HCT116 (cell line): Measurements from ENCODE around the gene GJA3. TPM values are rescaled to one million over a fixed set of nuclear protein-coding genes. Genes with fewer than 3 reads are reported as not detected.

Source experiments
- ATAC-seq: fragments of 200-7000 bp; cut with Tn5 transposase; 2 replicates; pipeline ENCODE4 v1.9.1; 2020; ENCODE audit warnings: mild to moderate bottlenecking, moderate library complexity
- BruUV-seq: library from RNA; stranded (reverse); fragments of 400-500 nt; replicated peaks from 2 replicates; lab custom pipeline; 2021; lab: Mats Ljungman, UMichigan
- CTCF ChIA-PET: fragments of 300-600 bp; sonication (Branson Sonifier 250); formaldehyde crosslinking; loops from one replicate; lab custom pipeline; 2021; ENCODE audit warnings: antibody characterized with exemption; lab: Charles Lee
- POLR2A ChIA-PET: fragments of 300-600, 350-600 bp; sonication (Branson Sonifier 250); formaldehyde crosslinking; loops from one replicate; lab custom pipeline; 2021; ENCODE audit warnings: antibody characterized with exemption; lab: Charles Lee
- RAD21 ChIA-PET, 2 experiments: fragments of 300-600 bp; sonication (Branson Sonifier 250); formaldehyde crosslinking; loops; one replicate each; lab custom pipeline; 2023; ENCODE audit warnings: low total read pairs in 2 of 2; ENCODE audit not compliant: uncharacterized antibody in 2 of 2, unreplicated experiment in 2 of 2, low non-redundant PET in 1 of 2; lab: Charles Lee
- DNase-seq: peaks from one replicate; pipeline ENCODE4 v3.0.0-alpha.2; 2010; ENCODE audit warnings: low read depth, low spot score
- H2AFZ ChIP-seq: fragments of 200-600 bp; shearing (Covaris generic), sonication (generic); 2 replicates; pipeline ENCODE4 v1.6.1; 2017; ENCODE audit warnings: low read depth, mixed run types, mixed read lengths, antibody characterized with exemption, low read length; ENCODE audit not compliant: poor library complexity, severe bottlenecking
- H3K27ac ChIP-seq: 2 replicates; pipeline ENCODE4 v1.5.1; 2012; ENCODE audit warnings: low read depth, low read length
- H3K27me3 ChIP-seq: fragments of 200-600 bp; sonication (generic); 2 replicates; pipeline ENCODE4 v1.6.1; 2016; ENCODE audit warnings: mixed run types, low read length, mixed read lengths; ENCODE audit not compliant: insufficient read depth
- H3K36me3 ChIP-seq, 2 experiments: fragments of 200-500 bp in 1 of 2; fragments of 200-600 bp in 1 of 2; sonication (Bioruptor generic) in 1 of 2; sonication (generic) in 1 of 2; 2 replicates each; pipeline versions ENCODE4 v1.5.1 to v1.6.1; 2014 to 2016; ENCODE audit warnings: low read length in 2 of 2, inconsistent platforms in 1 of 2, mixed read lengths in 1 of 2, mixed run types in 1 of 2; ENCODE audit not compliant: insufficient read depth in 2 of 2, control insufficient read depth in 1 of 2
- H3K4me1 ChIP-seq, 2 experiments: fragments of 200-600 bp in 1 of 2; sonication (generic) in 1 of 2; 2 replicates each; pipeline versions ENCODE4 v1.5.1 to v1.6.1; 2012 to 2017; ENCODE audit warnings: low read length in 2 of 2, inconsistent platforms in 1 of 2, mild to moderate bottlenecking in 1 of 2, mixed read lengths in 1 of 2, mixed run types in 1 of 2, moderate library complexity in 1 of 2; ENCODE audit not compliant: insufficient read depth in 2 of 2, control insufficient read depth in 1 of 2
- H3K4me2 ChIP-seq: fragments of 200-600 bp; sonication (generic); 2 replicates; pipeline ENCODE4 v1.6.1; 2017; ENCODE audit warnings: mixed run types, low read length, mixed read lengths
- H3K4me3 ChIP-seq, 2 experiments: fragments of 200-600 bp in 1 of 2; sonication (generic) in 1 of 2; replicated peaks in 1 of 2; 2 replicates each; pipeline ENCODE4 v1.5.1; 2011 to 2016; ENCODE audit warnings: low read length in 2 of 2, control low read depth in 1 of 2, low read depth in 1 of 2, mild to moderate bottlenecking in 1 of 2, mixed read lengths in 1 of 2, mixed run types in 1 of 2
- H3K79me2 ChIP-seq: fragments of 200-600 bp; sonication (generic); 2 replicates; pipeline ENCODE4 v1.6.1; 2017; ENCODE audit warnings: mild to moderate bottlenecking, mixed run types, low read length, moderate library complexity, mixed read lengths; ENCODE audit not compliant: insufficient read depth
- H3K9ac ChIP-seq: fragments of 200-600 bp; sonication (generic); 2 replicates; pipeline ENCODE4 v1.6.1; 2016; ENCODE audit warnings: low read length, mixed read lengths
- H3K9me2 ChIP-seq: fragments of 200-600 bp; sonication (generic), shearing (Covaris generic); 2 replicates; pipeline ENCODE4 v1.6.1; 2017; ENCODE audit warnings: mixed run types, mild to moderate bottlenecking, moderate library complexity; ENCODE audit not compliant: insufficient read depth
- H3K9me3 ChIP-seq, 2 experiments: fragments of 200-500 bp in 1 of 2; fragments of 200-600 bp in 1 of 2; sonication (Bioruptor generic) in 1 of 2; sonication (generic) in 1 of 2; 2 replicates each; pipeline ENCODE4 v1.6.1; 2014 to 2017; ENCODE audit warnings: low read length in 2 of 2, mixed read lengths in 2 of 2, inconsistent platforms in 1 of 2, low read depth in 1 of 2, mild to moderate bottlenecking in 1 of 2, mixed run types in 1 of 2, moderate library complexity in 1 of 2; ENCODE audit not compliant: control insufficient read depth in 1 of 2, insufficient read depth in 1 of 2
- H4K20me1 ChIP-seq: fragments of 200-600 bp; sonication (generic), shearing (Covaris generic); 2 replicates; pipeline ENCODE4 v1.6.1; 2017; ENCODE audit warnings: mixed run types, mild to moderate bottlenecking, moderate library complexity; ENCODE audit not compliant: insufficient read depth
- CBX3 ChIP-seq: IDR thresholded peaks from 2 replicates; pipeline ENCODE4 v1.6.1; 2012; ENCODE audit warnings: low read depth
- JUND ChIP-seq: IDR thresholded peaks from 2 replicates; pipeline ENCODE4 v1.6.1; 2012
- RAD21 ChIP-seq: IDR thresholded peaks from 2 replicates; pipeline ENCODE4 v1.6.1; 2012; ENCODE audit warnings: low read depth, mild to moderate bottlenecking
- intact Hi-C: fragments of 100-400 bp; cut with micrococcal nuclease; formaldehyde crosslinking; loops from 2 replicates; pipeline ENCODE4 v1.10.0; 2022
- total RNA-seq: library from RNA; stranded (reverse); gene quantifications from one replicate; pipeline ENCODE4 v1.2.1, GENCODE V29; 2021; ENCODE audit not compliant: unreplicated experiment
- TF ChIP-seq, protein P1 (sequence below): IDR thresholded peaks from 2 replicates; pipeline ENCODE4 v1.6.1; 2012; ENCODE audit warnings: low read depth
- TF ChIP-seq, protein P2 (sequence below), 3 experiments: fragments of 200-600 bp in 1 of 3; sonication (generic) in 1 of 3; IDR thresholded peaks in 2 of 3; conservative IDR thresholded peaks in 1 of 3; 2 replicates each; pipeline ENCODE4 v1.5.1; 2012 to 2017; ENCODE audit warnings: low read depth in 2 of 3, low read length in 2 of 3, antibody characterized with exemption in 1 of 3, borderline replicate concordance in 1 of 3, control low read depth in 1 of 3, mild to moderate bottlenecking in 1 of 3, mixed read lengths in 1 of 3, mixed run types in 1 of 3, moderate library complexity in 1 of 3; ENCODE audit not compliant: insufficient read depth in 1 of 3
- TF ChIP-seq, protein P3 (sequence below): IDR thresholded peaks from 2 replicates; pipeline ENCODE4 v1.6.1; 2012

GJA3 gene
- total RNA-seq, 1 experiment from 2014 or later = 8.0 TPM

DNA sequence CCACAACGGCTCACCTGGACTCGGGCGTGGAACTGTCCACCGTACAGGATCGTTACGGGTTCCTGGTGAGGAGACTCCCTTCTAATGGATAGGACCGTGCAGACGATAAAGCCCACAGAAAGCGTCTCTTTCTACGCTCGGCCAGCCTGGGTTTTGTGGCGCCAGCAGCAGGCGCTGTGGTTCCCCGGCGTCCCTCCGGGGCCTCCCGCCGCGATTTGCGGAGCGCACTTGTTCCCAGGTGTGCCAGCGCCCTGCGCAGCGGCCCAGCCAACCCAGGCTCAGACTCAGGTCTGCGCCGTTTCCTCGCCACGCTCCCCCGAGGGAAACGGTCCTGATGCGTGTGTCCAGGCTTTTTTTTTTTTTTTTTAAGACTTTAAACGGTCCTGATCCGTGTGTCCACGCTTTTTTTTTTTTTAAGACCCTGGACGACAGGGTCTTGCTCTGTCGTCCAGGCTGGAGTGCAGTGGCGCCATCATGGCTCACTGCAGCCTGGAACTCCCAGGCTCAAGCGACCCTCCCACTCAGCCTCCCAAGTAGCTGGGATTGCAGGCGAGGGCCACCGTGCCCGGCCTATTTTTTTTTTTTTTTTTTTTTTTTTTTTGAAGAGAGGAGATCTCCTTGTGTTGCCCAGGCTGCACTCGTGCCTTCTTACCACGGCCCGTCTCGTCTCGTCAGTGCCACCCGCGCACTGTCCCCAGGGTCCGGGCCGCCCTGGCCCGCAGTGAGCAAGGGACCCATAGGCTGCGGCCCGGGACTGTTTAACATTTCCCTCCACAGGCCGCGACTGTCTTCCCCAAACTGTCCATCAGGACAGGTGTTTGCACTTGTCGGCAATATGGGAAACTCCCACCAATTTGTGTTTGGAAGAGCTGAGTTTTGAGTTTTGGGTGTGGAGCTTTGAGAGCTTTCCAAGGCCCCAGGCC lies 23.8 kb downstream of the GJA3 start:
- H3K9me3 ChIP-seq = no peaks in the 10 kb centered on the region
- TF ChIP-seq, protein P1, sequence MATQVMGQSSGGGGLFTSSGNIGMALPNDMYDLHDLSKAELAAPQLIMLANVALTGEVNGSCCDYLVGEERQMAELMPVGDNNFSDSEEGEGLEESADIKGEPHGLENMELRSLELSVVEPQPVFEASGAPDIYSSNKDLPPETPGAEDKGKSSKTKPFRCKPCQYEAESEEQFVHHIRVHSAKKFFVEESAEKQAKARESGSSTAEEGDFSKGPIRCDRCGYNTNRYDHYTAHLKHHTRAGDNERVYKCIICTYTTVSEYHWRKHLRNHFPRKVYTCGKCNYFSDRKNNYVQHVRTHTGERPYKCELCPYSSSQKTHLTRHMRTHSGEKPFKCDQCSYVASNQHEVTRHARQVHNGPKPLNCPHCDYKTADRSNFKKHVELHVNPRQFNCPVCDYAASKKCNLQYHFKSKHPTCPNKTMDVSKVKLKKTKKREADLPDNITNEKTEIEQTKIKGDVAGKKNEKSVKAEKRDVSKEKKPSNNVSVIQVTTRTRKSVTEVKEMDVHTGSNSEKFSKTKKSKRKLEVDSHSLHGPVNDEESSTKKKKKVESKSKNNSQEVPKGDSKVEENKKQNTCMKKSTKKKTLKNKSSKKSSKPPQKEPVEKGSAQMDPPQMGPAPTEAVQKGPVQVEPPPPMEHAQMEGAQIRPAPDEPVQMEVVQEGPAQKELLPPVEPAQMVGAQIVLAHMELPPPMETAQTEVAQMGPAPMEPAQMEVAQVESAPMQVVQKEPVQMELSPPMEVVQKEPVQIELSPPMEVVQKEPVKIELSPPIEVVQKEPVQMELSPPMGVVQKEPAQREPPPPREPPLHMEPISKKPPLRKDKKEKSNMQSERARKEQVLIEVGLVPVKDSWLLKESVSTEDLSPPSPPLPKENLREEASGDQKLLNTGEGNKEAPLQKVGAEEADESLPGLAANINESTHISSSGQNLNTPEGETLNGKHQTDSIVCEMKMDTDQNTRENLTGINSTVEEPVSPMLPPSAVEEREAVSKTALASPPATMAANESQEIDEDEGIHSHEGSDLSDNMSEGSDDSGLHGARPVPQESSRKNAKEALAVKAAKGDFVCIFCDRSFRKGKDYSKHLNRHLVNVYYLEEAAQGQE = no peak
- no peak for TF ChIP-seq CBX3
- TF ChIP-seq, protein P2, sequence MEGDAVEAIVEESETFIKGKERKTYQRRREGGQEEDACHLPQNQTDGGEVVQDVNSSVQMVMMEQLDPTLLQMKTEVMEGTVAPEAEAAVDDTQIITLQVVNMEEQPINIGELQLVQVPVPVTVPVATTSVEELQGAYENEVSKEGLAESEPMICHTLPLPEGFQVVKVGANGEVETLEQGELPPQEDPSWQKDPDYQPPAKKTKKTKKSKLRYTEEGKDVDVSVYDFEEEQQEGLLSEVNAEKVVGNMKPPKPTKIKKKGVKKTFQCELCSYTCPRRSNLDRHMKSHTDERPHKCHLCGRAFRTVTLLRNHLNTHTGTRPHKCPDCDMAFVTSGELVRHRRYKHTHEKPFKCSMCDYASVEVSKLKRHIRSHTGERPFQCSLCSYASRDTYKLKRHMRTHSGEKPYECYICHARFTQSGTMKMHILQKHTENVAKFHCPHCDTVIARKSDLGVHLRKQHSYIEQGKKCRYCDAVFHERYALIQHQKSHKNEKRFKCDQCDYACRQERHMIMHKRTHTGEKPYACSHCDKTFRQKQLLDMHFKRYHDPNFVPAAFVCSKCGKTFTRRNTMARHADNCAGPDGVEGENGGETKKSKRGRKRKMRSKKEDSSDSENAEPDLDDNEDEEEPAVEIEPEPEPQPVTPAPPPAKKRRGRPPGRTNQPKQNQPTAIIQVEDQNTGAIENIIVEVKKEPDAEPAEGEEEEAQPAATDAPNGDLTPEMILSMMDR (IDR thresholded peaks at IDR 0.05 in 2 of 3, conservative IDR thresholded peaks at IDR 0.05 in 1 of 3; ENCODE audit: borderline replicate concordance in 1 of 3, insufficient read depth in 1 of 3, low read depth in 2 of 3, low read length in 2 of 3) = peak in 2 of 3 experiments; percentile 49 to 57; a peak in 3 of 6 replicates
- no peak for TF ChIP-seq JUND
- 0 out of 2 replicates have a peak, but pooled peaks have one; percentile 7 for TF ChIP-seq RAD21
- TF ChIP-seq, protein P3, sequence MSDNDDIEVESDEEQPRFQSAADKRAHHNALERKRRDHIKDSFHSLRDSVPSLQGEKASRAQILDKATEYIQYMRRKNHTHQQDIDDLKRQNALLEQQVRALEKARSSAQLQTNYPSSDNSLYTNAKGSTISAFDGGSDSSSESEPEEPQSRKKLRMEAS = no peak
- no peaks in the 10 kb centered on the region for H4K20me1 ChIP-seq
- H3K9me2 ChIP-seq = no peaks in the 10 kb centered on the region
- POLR2A ChIA-PET = interaction anchor here (0.7 kb wide), 1 partner anchor 10 kb away, joined by 3 read pairs; no protein-coding TSS in a partner anchor
- peaks cover 0 to 6% of the 10 kb centered on the region in 2 experiments; a peak in 1 of 4 replicates for H3K4me1 ChIP-seq
- DNase-seq = no peak
- H3K36me3 ChIP-seq = no peaks in the 10 kb centered on the region
- no TSS peak for BruUV-seq
- H3K4me2 ChIP-seq = peak overlapping the region; percentile 64
- RAD21 ChIA-PET = interaction anchor here in 1 of 2 experiments (0.7 kb wide), 1 partner anchor 150 kb away, joined by 3 read pairs; no protein-coding TSS in a partner anchor
- peak overlapping the region; percentile 18 to 45; a peak in 3 of 4 replicates for H3K4me3 ChIP-seq
- H3K27me3 ChIP-seq = no peaks in the 10 kb centered on the region
- H2AFZ ChIP-seq = no peak overlapping the region
- peak; percentile 93 for ATAC-seq
- H3K9ac ChIP-seq = 0 out of 2 replicates have a peak overlapping the region, but pooled peaks have one; percentile 32
- no peaks in the 10 kb centered on the region for H3K79me2 ChIP-seq
- CTCF ChIA-PET = no interaction called here
- intact Hi-C loops = no loop called here
- no peak overlapping the region for H3K27ac ChIP-seq
